Naive B cell (primary cell): ENCODE data around the gene STK26. TPM values are rescaled to one million over a fixed set of nuclear protein-coding genes. Genes with fewer than 3 reads are reported as not detected.

Experiments used
- ATAC-seq, 2 donors: fragments of 150-1000 bp; cut with Tn5 transposase; 2 replicates each; pipeline ENCODE4 v1.10.0; 2021; ENCODE audit warnings: low read depth in 2 of 2, mild to moderate bottlenecking in 2 of 2, moderate library complexity in 2 of 2
- DNase-seq: peaks from one replicate; pipeline ENCODE4 v3.0.0; 2022
- H3K27ac Mint-ChIP-seq, 6 donors: one replicate each; pipeline ENCODE4 v1.8.0; 2020 to 2022; ENCODE audit warnings: mild to moderate bottlenecking in 6 of 6, mixed read lengths in 6 of 6, moderate library complexity in 5 of 6, inconsistent platforms in 2 of 6
- H3K27me3 Mint-ChIP-seq, 3 donors: one replicate each; pipeline ENCODE4 v1.8.0; 2021 to 2022; ENCODE audit warnings: mixed read lengths in 3 of 3, mild to moderate bottlenecking in 1 of 3
- H3K36me3 Mint-ChIP-seq, 2 donors: one replicate each; pipeline ENCODE4 v1.8.0; 2020 to 2022; ENCODE audit warnings: mixed read lengths in 2 of 2, inconsistent platforms in 1 of 2, mild to moderate bottlenecking in 1 of 2
- H3K4me1 Mint-ChIP-seq, 3 donors: one replicate each; pipeline ENCODE4 v1.8.0; 2020 to 2022; ENCODE audit warnings: mixed read lengths in 3 of 3, inconsistent platforms in 1 of 3, mild to moderate bottlenecking in 1 of 3, moderate library complexity in 1 of 3
- H3K4me3 Mint-ChIP-seq, 8 donors: one replicate each; pipeline ENCODE4 v1.8.0; 2020 to 2022; ENCODE audit warnings: mild to moderate bottlenecking in 8 of 8, mixed read lengths in 8 of 8, moderate library complexity in 8 of 8, inconsistent platforms in 2 of 8
- H3K9me3 Mint-ChIP-seq, 7 donors: one replicate each; pipeline ENCODE4 v1.8.0; 2020 to 2022; ENCODE audit warnings: mixed read lengths in 7 of 7, mild to moderate bottlenecking in 5 of 7, inconsistent platforms in 2 of 7, moderate library complexity in 1 of 7
- polyA plus RNA-seq, 6 donors: library from polyadenylated mRNA; unstranded; fragments of 300-500 nt; fragmentation: Illumina TruSeq; gene quantifications; one replicate each; pipeline ENCODE4 v1.2.3, GENCODE V29; 2021; ENCODE audit warnings: low read depth in 6 of 6

Gene STK26
- polyA plus RNA-seq, 6 donors from 2014 or later: 44.1 to 63.9 (median 54.2) TPM

DNA sequence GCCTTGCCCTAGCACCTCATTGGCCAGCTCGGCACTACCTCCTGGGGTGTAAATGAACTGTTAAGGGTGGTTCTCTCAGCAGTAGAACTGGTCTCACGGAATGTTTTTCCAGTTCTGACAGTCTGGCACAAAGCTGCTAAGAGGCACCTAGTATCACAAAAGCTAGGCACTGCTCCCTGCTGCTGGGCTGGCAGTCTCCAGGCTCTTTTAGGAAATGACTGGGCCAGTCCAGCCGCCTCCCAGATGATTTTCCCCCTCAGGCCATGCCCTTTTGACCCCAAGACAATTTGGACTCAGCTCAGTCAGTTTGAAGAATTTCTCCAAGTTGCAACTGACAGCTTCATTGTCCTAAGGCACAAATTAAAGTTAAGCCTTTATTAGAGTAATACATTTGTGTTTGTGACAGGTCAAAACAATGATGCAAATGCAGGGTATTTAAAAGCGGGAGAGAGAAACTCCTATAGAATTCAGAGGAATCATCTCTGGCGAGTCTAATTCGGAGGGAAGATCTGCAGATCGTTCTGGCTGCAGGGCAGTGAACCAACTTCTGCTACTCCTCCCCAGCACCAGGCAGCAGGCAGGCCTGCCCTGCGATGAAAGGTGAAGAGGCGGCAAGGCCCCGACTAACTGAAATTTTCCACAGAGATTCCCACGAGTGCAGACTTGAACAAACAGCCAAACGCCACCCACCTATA lies 96.9 kb downstream of the STK26 start:
- DNase-seq: no peak
- no peak for ATAC-seq
- no peaks in the 10 kb centered on the region for H3K9me3 Mint-ChIP-seq
- peaks cover 0 to 30% (median 0%) of the 10 kb centered on the region in 3 donors for H3K27me3 Mint-ChIP-seq
- H3K36me3 Mint-ChIP-seq: no peaks in the 10 kb centered on the region
- no peak overlapping the region for H3K4me3 Mint-ChIP-seq
- H3K4me1 Mint-ChIP-seq: no peaks in the 10 kb centered on the region
- no peak overlapping the region for H3K27ac Mint-ChIP-seq

DNA sequence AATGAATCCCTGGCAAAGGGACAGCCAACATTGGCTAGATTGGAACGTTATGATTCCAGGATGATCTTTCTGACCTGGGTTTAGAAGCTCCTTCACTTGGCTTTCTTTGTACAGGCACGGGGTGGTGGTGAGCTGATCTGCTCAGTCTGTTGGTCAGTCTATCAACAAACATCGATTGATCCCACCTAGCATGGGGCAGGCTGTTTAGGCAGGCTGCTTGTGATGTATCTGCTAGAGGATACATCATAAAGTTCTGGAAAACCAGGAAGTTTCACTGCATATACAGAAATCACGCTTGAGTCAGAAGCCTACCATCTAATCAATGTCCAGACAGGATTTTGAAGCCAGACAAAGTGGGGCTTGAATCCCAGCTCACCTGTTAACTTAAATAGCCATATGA lies 97.8 kb downstream of the STK26 start:
- H3K4me1 Mint-ChIP-seq: no peaks in the 10 kb centered on the region
- no peak overlapping the region for H3K27ac Mint-ChIP-seq
- H3K9me3 Mint-ChIP-seq: no peaks in the 10 kb centered on the region
- H3K27me3 Mint-ChIP-seq: peaks cover 0 to 34% (median 0%) of the 10 kb centered on the region in 3 donors
- ATAC-seq (no peak), DNase-seq (no peak)
- H3K4me3 Mint-ChIP-seq: no peak overlapping the region
- H3K36me3 Mint-ChIP-seq: no peaks in the 10 kb centered on the region

Other genes starting within 250 kb of the STK26 start
- not detected for gene FRMD7, start 104.7 kb downstream of the STK26 start, polyA plus RNA-seq
- gene RAP2C, start 196.1 kb downstream of the STK26 start, polyA plus RNA-seq: 10 to 100 TPM; 17.5 to 22.5 (median 20.9) TPM